NCI-H1092 treated with DMSO at 0.1 percent for 48 hours (cell line): ENCODE measurements around the gene APOD.
A peak's percentile ranks its signal among the peaks of the same experiment; 100 is the strongest.

ENCODE experiments used
- DNase-seq: peaks from one replicate; lab custom pipeline; 2025; lab: John Stamatoyannopoulos, UW

APOD gene

DNA sequence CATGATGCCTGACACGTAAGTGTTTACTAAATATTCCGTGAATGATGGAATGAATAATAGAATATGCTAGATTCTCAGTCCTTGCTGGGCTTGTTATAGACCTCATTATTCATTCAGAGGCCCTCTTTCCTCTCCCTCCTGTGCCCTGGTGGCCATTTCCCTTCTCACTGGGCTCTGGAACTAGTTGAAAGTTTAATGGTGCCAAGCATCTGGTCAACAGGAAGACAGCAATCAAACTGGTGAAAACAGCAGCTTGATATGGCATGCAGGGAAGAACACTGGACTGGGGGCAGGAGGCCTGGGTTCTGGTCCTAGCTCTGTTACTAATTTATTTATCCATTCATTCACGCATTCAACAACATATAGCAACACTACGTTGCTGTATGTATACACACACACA, 3.7 kb upstream of the APOD start:
- DNase-seq: no peak

- no peak for DNase-seq
Measured at GRCh38 chr3:195584543-195584870, 767 bp upstream of the APOD start.

- no peak for DNase-seq
Measured at GRCh38 chr3:195582947-195583346, 793 bp downstream of the APOD start.

DNA sequence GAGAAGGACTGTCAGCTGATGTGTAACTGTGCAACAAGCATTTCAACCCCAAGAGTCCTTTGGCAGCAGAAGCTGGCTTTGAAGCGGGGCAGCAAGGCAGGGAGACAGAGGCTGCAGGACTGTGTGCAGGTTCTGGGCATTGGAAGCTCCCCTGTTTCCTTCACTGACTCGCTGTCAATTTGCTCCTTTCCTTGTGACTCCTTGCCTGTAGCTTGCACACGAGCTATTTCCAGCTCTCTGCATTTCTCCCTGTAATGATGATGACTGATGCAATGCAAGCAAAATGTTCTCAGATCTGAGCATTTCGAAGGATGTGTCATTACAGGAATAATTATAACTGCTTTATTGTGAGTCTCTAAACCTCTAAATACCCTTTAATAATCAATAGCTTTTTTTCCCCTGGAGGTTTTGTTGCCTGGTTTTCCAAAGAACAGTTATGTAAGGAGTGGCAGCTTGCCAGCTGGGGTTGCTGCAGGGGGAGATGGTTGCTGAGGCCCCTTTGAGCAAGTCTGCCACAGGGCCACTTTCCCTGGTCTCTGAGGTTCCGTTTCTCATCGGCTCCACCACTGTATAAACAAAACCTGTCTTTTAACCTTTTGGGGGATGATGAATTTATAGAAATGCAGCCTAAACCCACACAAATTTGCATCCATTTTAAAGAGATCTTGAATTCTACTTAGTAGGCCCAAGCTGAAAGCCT, 2.8 kb downstream of the APOD start:
- no peak for DNase-seq

GRCh38 chr3:195579281-195579680, 4.5 kb downstream of the APOD start:
- no peak for DNase-seq

DNA sequence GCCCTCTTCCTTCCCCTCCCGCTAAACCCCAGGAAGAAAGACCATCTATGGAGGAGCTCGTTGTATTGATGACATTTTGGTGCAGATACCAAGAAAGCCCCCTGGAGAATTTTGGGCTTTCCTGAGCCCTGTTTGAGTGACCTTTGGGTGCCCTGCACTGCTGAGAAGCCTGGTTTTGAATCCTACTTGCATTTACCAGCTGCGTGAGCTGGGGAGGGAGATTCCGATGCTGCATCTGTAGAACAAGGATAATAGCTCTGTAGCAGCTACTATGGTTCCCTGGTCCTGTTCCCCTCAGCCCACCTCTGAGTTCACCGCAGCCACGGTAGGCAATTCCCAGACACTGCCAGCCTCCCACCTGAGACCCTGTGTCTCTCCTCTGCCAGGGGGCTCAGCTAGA, 5.2 kb downstream of the APOD start:
- DNase-seq: no peak

GRCh38 chr3:195577645-195578177, 6.0 kb downstream of the APOD start:
- DNase-seq: no peak

DNA sequence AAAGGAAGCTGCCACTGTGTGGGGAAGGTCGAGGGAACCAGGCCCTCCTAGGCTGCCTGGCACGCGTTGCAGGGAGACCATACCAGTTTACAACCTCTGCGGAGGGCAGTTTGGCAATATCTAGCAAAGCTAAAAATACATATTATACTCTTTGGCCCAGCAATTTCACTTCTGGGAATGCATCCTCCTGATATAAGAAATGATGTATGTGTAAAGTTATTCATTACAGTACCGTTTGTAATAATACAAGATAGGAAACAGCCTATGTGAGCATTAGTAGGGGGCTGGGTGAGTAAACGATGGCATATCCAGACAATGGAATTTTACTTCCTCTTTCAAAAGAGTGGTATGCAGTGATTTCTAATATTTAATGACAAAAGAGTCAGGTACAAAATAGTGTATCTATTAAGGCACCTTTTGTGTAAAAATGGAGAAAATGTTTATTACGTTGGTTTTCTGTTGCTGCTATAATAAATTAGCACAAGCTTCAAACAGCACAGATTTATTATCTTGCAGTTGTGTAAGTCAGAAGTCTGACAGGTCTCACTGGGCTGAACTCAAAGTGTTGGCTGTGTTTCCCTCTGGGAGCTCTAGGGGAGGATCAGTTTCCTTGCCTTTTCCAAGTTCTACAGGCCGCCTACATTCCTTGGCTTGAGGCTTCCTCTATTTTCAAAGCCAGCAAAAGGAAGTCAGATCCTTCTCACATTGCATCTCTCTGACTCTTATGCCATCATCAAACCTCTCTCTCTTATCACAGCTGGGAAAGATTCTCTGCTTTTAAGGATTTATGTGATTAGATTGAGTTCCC, 9.0 kb downstream of the APOD start:
- DNase-seq: no peak

DNA sequence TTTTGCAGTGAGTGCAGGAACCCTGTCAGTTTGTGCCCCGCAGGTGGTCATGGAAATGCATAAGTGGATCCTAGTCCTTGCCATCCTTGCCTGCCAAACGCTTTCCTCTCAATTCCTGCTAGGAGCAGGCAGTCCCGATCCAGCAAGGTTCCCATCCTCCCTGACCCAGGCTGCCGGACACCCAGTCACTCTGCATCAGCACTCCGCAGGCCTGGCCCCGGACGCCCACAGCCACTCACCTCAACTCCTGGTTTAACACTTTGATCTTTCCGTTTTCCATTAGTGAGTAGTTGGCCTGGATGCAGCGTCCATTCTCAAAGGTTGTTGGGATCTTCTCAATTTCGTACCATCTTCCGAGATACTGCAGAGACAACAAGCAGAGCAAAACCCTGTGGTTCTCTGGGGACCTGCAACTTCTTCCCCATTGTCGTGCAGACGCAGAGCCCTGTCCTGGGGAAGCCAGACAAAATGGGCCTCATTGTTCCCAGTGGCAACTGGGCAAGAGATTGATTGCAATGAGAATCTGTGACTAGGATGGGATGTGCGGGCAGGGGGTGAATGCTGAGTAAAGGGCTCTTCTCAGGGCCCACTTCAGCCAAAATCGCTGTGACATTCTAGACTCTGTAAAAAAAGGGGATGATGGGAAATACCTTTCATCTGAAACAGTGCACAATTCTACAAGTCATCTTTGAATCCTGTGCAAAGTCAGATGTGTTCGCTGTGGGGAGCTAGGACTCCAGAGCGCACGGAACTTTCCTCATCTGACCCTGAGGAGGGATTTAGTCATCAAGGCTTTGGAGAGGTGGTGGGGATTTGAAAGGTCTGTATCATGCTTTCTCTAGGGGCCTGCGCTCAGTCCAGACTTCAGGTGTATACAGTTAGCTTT, 9.9 kb downstream of the APOD start:
- no peak for DNase-seq

- DNase-seq: no peak
Measured at GRCh38 chr3:195571361-195571760, 12.4 kb downstream of the APOD start.

- DNase-seq: no peak
Measured at GRCh38 chr3:195570912-195571311, 12.8 kb downstream of the APOD start.

- no peak for DNase-seq
Measured at GRCh38 chr3:195570344-195570743, 13.4 kb downstream of the APOD start.

- DNase-seq: no peak
Measured at GRCh38 chr3:195568630-195569029, 15.1 kb downstream of the APOD start.

GRCh38 chr3:195566797-195567196, 16.9 kb downstream of the APOD start:
- DNase-seq: no peak

DNA sequence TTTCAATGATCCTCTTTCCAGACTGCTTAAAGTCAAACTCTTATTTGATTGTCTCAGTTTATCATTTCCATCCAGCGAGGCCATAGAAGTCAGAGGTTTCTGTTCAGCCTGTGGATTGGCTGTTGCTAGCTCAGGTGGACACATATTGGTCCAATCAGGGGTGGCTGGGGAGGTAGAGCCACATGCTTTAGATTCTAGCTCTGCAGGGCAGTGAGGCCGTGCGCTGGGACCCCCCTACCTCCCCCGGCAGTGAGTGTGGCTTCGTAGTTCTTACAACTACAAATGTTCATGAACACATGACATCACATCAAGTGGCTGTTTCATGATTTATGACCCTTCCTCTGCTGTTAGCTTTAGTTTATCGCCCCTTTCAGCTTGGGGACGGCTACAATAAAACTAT, 18.0 kb downstream of the APOD start:
- no peak for DNase-seq

GRCh38 chr3:195563317-195563716, 20.4 kb downstream of the APOD start:
- no peak for DNase-seq

- DNase-seq: no peak
Measured at GRCh38 chr3:195559723-195560409, 23.9 kb downstream of the APOD start.

GRCh38 chr3:195558602-195559001, 25.1 kb downstream of the APOD start:
- peak; percentile 44 for DNase-seq

- DNase-seq: no peak
Measured at GRCh38 chr3:195557322-195557721, 26.4 kb downstream of the APOD start.

DNA sequence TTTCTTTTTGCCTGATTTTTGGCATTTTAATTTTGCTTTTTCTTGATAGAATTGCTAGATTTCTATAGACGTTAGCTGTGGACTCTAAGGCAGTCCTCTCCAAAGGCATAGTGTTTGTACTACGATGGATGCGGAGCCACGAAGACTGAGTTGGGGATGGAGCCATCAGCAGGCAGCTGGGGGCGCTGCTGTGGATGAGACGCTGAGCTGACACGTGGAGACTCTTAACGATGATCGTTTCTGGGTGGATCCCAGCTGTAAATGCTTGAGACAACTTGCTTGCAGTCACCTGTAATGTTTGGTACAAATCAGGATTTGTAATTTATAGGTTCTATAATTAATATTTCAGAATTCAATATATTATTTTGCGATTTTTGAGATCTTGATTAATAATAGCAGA, 27.4 kb downstream of the APOD start:
- DNase-seq: no peak

DNA sequence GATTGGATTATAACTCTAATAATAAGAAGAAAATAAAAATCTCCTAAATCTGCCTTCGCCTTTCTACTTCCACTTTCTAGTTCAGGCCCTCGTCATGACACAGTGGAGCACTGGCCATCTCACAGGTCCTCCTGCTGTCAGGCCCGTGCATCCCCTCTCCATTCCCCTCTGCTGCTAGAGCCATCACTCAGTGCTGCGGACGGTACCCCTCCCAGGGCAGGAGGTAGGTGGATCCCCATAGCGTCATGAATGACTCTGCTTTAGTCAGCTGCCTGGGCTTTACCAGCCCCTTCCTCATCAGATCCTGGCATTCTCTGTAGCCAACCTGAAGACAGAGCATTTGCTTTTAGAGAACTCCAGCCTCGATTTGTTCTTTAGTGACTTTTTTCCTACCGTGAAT, 28.6 kb downstream of the APOD start:
- DNase-seq: no peak

DNA sequence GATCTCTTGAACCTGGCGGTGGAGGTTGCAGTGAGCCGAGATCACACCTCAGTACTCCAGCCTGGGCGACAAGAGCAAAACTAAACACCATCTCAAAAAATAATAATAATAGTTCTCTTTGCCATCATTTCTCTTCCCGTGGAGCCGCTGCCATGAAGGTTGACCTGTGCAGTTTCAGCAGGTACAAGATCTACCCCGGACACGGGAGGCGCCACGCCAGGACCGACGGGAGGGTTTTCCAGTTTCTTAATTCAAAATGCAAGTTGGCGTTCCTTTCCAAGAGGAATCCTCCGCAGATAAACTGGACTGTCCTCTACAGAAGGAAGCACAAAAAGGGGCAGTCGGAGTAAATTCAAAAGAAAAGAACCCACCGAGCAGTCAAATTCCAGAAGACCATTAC, 29.3 kb downstream of the APOD start:
- no peak for DNase-seq
